Kidney epithelial cell (primary cell): ENCODE data around the gene NELL2. TPM values are rescaled to one million over a fixed set of nuclear protein-coding genes. Genes with fewer than 3 reads are reported as not detected.

Source experiments
- DNase-seq: peaks from one replicate; pipeline ENCODE4 v3.0.0-alpha.2; 2010; ENCODE audit warnings: low read depth
- H3K27me3 ChIP-seq: 2 replicates; pipeline ENCODE4 v1.6.0; 2011; ENCODE audit warnings: low read length; ENCODE audit not compliant: control insufficient read depth, insufficient read depth
- H3K36me3 ChIP-seq: 2 replicates; pipeline ENCODE4 v1.5.1; 2011; ENCODE audit warnings: low read length; ENCODE audit not compliant: control insufficient read depth, insufficient read depth
- H3K4me3 ChIP-seq: 2 replicates; pipeline ENCODE4 v1.5.1; 2011; ENCODE audit warnings: low read depth, mild to moderate bottlenecking, control low read depth, low read length
- CTCF ChIP-seq: IDR thresholded peaks from 2 replicates; pipeline ENCODE4 v1.5.1; 2011; ENCODE audit warnings: mild to moderate bottlenecking, moderate library complexity, low read length, control low read depth, inconsistent platforms; ENCODE audit not compliant: insufficient read depth, poor library complexity, severe bottlenecking
- total RNA-seq: library from RNA; depleted of rRNA; stranded (reverse); fragments of >200 nt; gene quantifications from 2 replicates; pipeline ENCODE4 v1.2.3, GENCODE V29; 2015

The NELL2 gene
- total RNA-seq, 1 donor from 2014 or later: 3.5 TPM

- Histone ChIP-seq H3K4me3 (no peak overlapping the region), H3K27me3 (no peaks in the 10 kb centered on the region), H3K36me3 (no peaks in the 10 kb centered on the region)
- DNase-seq: no peak
- no peak for TF ChIP-seq CTCF
Measured at GRCh38 chr12:44637875-44638274, 238.2 kb downstream of the NELL2 start.

- Histone ChIP-seq H3K36me3 (no peaks in the 10 kb centered on the region), H3K4me3 (no peak overlapping the region), H3K27me3 (no peaks in the 10 kb centered on the region)
- no peak for TF ChIP-seq CTCF
- DNase-seq: no peak
Measured at GRCh38 chr12:44628180-44628579, 247.9 kb downstream of the NELL2 start.

GRCh38 chr12:44627387-44628166 lies 248.5 kb downstream of the NELL2 start:
- Histone ChIP-seq H3K36me3 (no peaks in the 10 kb centered on the region), H3K27me3 (no peaks in the 10 kb centered on the region)
- no peak for TF ChIP-seq CTCF

GRCh38 chr12:44626883-44627282 lies 249.2 kb downstream of the NELL2 start:
- no peak for DNase-seq
- Histone ChIP-seq H3K36me3 (no peaks in the 10 kb centered on the region), H3K4me3 (no peak overlapping the region), H3K27me3 (no peaks in the 10 kb centered on the region)
- no peak for TF ChIP-seq CTCF

More at GRCh38 chr12:44627387-44628166, 248.5 kb downstream of the NELL2 start:
- no peak for DNase-seq
- H3K4me3 ChIP-seq: no peak overlapping the region

GRCh38 chr12:44618946-44619345 lies 257.2 kb downstream of the NELL2 start:
- no peak overlapping the region for H3K4me3 ChIP-seq
- H3K27me3 ChIP-seq: no peaks in the 10 kb centered on the region
- no peaks in the 10 kb centered on the region for H3K36me3 ChIP-seq
- no peak for TF ChIP-seq CTCF
- no peak for DNase-seq

GRCh38 chr12:44616402-44616801 lies 259.7 kb downstream of the NELL2 start:
- no peaks in the 10 kb centered on the region for H3K36me3 ChIP-seq
- no peak for TF ChIP-seq CTCF
- H3K4me3 ChIP-seq: no peak overlapping the region
- H3K27me3 ChIP-seq: no peaks in the 10 kb centered on the region
- DNase-seq: no peak
